WTC11 (cell line): ENCODE results near the gene GNG8. TPM values are rescaled to one million over a fixed set of nuclear protein-coding genes. Genes with fewer than 3 reads are reported as not detected.

ENCODE experiments used
- ATAC-seq: fragments of 200-7000 bp; cut with Tn5 transposase; 2 replicates; pipeline ENCODE4 v1.10.0; 2021; ENCODE audit warnings: mild to moderate bottlenecking, moderate library complexity
- CTCF ChIA-PET: fragments of 300-600 bp; sonication (Branson Sonifier 250); formaldehyde crosslinking; loops from one replicate; lab custom pipeline; 2021; ENCODE audit warnings: antibody characterized with exemption; lab: Charles Lee
- POLR2A ChIA-PET: fragments of 350-600 bp; sonication (Branson Sonifier 250); formaldehyde crosslinking; loops from one replicate; lab custom pipeline; 2021; ENCODE audit warnings: antibody characterized with exemption; lab: Charles Lee
- DNase-seq: peaks from one replicate; pipeline ENCODE4 v3.0.0; 2021; ENCODE audit warnings: low spot score
- H3K27ac Mint-ChIP-seq: 2 replicates; pipeline ENCODE4 v1.8.0; 2021; ENCODE audit warnings: mixed read lengths
- H3K27me3 Mint-ChIP-seq: 2 replicates; pipeline ENCODE4 v1.8.0; 2021; ENCODE audit warnings: low read depth, mild to moderate bottlenecking, moderate library complexity, mixed read lengths
- H3K36me3 Mint-ChIP-seq: 2 replicates; pipeline ENCODE4 v1.8.0; 2021; ENCODE audit warnings: mixed read lengths
- H3K4me1 Mint-ChIP-seq: 2 replicates; pipeline ENCODE4 v1.8.0; 2022; ENCODE audit warnings: mixed read lengths
- H3K4me3 Mint-ChIP-seq: 2 replicates; pipeline ENCODE4 v1.8.0; 2021; ENCODE audit warnings: mild to moderate bottlenecking, moderate library complexity, mixed read lengths
- H3K9me3 Mint-ChIP-seq: 2 replicates; pipeline ENCODE4 v1.8.0; 2021; ENCODE audit warnings: mixed read lengths
- E2F5 ChIP-seq: sonication (generic); formaldehyde crosslinking; IDR thresholded peaks from 2 replicates; pipeline ENCODE4 v1.8.1; 2022; ENCODE audit warnings: mild to moderate bottlenecking, moderate library complexity, missing genetic modification reagents
- ERG ChIP-seq: fragments of 250-450 bp; sonication (Bioruptor Pico); IDR thresholded peaks from 2 replicates; pipeline ENCODE4 v1.8.0; 2021; ENCODE audit warnings: mild to moderate bottlenecking
- JUN ChIP-seq: sonication (generic); formaldehyde crosslinking; IDR thresholded peaks from 2 replicates; pipeline ENCODE4 v1.8.0; 2023; ENCODE audit warnings: mild to moderate bottlenecking, missing genetic modification reagents
- KAT7 ChIP-seq: sonication (generic); formaldehyde crosslinking; IDR thresholded peaks from 2 replicates; pipeline ENCODE4 v1.8.1; 2023; ENCODE audit warnings: missing genetic modification reagents, mild to moderate bottlenecking, borderline replicate concordance
- MYBL2 ChIP-seq: sonication (generic); formaldehyde crosslinking; IDR thresholded peaks from 2 replicates; pipeline ENCODE4 v1.8.1; 2023; ENCODE audit warnings: mild to moderate bottlenecking, moderate library complexity, missing genetic modification reagents
- RELA ChIP-seq: sonication (generic); formaldehyde crosslinking; IDR thresholded peaks from 2 replicates; pipeline ENCODE4 v1.8.1; 2022; ENCODE audit warnings: missing genetic modification reagents, mild to moderate bottlenecking, borderline replicate concordance
- SP1 ChIP-seq: sonication (generic); formaldehyde crosslinking; conservative IDR thresholded peaks from 2 replicates; pipeline ENCODE4 v1.8.1; 2022; ENCODE audit warnings: missing genetic modification reagents
- TEAD4 ChIP-seq: sonication (generic); formaldehyde crosslinking; IDR thresholded peaks from 2 replicates; pipeline ENCODE4 v1.8.0; 2022; ENCODE audit warnings: mild to moderate bottlenecking, missing genetic modification reagents
- USF1 ChIP-seq: sonication (generic); formaldehyde crosslinking; IDR thresholded peaks from 2 replicates; pipeline ENCODE4 v1.8.0; 2022; ENCODE audit warnings: mild to moderate bottlenecking, missing genetic modification reagents
- ZNF263 ChIP-seq: sonication (generic); formaldehyde crosslinking; IDR thresholded peaks from 2 replicates; pipeline ENCODE4 v1.8.1; 2022; ENCODE audit warnings: low read depth, mild to moderate bottlenecking, moderate library complexity, missing genetic modification reagents
- ZNF281 ChIP-seq: sonication (generic); formaldehyde crosslinking; IDR thresholded peaks from 2 replicates; pipeline ENCODE4 v1.8.0; 2023; ENCODE audit warnings: mild to moderate bottlenecking, missing genetic modification reagents
- ZNF396 ChIP-seq: fragments of 250-450 bp; sonication (Bioruptor Pico); IDR thresholded peaks from 2 replicates; pipeline ENCODE4 v1.8.0; 2021; ENCODE audit warnings: mild to moderate bottlenecking, moderate library complexity, borderline replicate concordance
- ZNF423 ChIP-seq: fragments of 250-450 bp; sonication (Bioruptor Pico); IDR thresholded peaks from 2 replicates; pipeline ENCODE4 v2.1.2; 2022; ENCODE audit warnings: mild to moderate bottlenecking, moderate library complexity
- ZNF671 ChIP-seq: fragments of 250-450 bp; sonication (Bioruptor Pico); IDR thresholded peaks from 2 replicates; pipeline ENCODE4 v1.8.0; 2021; ENCODE audit warnings: mild to moderate bottlenecking
- total RNA-seq: library from RNA; stranded (reverse); gene quantifications from 3 replicates; pipeline ENCODE4 v1.2.3, GENCODE V29; 2021
- TF ChIP-seq, protein P1 (sequence below): sonication (generic); formaldehyde crosslinking; IDR thresholded peaks from 2 replicates; pipeline ENCODE4 v1.8.0; 2022; ENCODE audit warnings: missing genetic modification reagents

Gene GNG8
- total RNA-seq, 1 experiment from 2014 or later, result not detected

DNA sequence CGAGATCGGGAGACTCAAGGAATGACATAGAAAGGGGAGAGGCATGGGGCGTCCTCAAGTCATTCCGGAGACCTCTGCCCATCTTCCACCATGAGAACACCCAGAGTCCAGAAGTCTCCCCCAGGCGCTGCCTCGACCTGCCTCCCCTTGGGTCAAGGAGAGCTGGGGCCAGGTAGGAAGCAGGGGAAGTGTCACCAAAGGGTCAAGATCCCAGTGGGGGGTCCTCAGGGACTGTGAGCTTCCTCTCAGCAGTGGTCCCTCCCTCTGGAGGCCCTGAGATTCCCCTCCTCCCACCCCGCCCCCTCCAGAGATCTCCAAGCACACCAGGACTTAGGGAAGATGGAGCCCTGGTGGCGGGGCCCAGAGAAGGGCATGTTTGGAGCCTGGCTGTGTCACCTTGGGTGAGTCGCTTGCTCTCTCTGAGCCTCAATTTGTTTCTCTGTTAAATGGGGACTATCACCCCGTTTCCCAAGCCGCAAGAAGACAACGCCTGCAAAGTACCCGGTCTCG, 24.1 kb upstream of the GNG8 start:
- Mint-ChIP-seq H3K36me3 (no peaks in the 10 kb centered on the region), H3K27me3 (peaks cover 51% of the 10 kb centered on the region), H3K4me1 (peaks cover 20% of the 10 kb centered on the region), H3K27ac (no peak overlapping the region), H3K9me3 (no peaks in the 10 kb centered on the region; the same call in 1 of the 2 replicates), H3K4me3 (peak overlapping the region; percentile 76)
- ATAC-seq (no peak), DNase-seq (peak; percentile 38)
- TF ChIP-seq MYBL2 (CRISPR knock-in tag) (0 out of 2 replicates have a peak, but pooled peaks have one; percentile 5), JUN (no peak)
- ChIA-PET POLR2A (interaction anchor here (0.9 to 1.5 kb wide), 2 partner anchors 43 to 128 kb away, joined by 3 to 4 read pairs; partner anchors contain the start of gene SLC1A5), CTCF (interaction anchor here (0.6 to 11.0 kb wide), 10 partner anchors 10 to 130 kb away, joined by 3 to 484 read pairs (median 4); no protein-coding TSS in a partner anchor)

DNA sequence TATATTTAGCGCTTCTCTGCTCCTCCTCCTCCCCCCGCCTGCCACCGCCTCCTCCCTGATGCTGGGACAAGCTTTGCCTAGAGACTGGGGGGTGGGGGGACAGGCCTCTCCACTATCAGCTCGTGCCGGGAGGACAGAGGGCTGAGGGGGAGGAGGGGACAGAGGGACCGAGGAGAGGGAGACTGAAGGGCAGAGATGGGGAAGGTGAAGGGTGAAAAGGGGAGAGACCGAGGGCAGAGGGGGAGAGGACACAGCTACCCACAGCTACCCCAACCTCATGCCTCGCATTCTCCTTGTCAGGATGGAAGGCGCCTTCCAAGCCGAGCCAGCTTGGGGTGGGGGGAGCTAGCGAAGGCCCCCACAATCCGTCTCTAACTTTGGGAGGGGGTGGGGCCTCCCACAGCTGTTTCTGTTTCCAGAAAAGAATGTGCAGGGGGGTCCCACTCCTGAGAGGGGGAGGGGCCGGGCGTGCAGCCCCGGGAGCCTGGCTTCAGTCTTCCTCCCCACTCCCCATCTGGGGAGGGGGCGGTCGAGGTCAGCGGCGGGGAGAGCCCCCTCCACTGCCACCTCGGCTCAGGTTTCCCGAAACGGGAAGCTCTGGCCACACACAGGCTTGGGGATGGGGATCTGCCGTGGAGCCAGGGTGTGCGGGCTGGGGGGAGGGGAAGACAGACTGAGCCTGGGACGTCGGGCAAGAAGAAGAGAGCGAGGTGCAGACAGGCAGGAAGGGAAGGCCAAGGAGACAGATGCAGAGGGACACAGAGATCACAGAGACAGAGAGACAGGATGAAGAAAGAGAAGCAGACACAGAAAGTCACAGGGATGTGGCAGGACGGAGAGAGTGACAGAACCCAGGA, 23.4 kb upstream of the GNG8 start:
- H3K36me3 Mint-ChIP-seq, result no peaks in the 10 kb centered on the region
- ATAC-seq (no peak), DNase-seq (peak; percentile 63)
- H3K4me1 Mint-ChIP-seq, result peaks cover 26% of the 10 kb centered on the region
- H3K27ac Mint-ChIP-seq, result peak overlapping the region; percentile 16; the same call in 1 of the 2 replicates
- H3K9me3 Mint-ChIP-seq, result no peaks in the 10 kb centered on the region; the same call in 1 of the 2 replicates
- TF ChIP-seq, protein P1, sequence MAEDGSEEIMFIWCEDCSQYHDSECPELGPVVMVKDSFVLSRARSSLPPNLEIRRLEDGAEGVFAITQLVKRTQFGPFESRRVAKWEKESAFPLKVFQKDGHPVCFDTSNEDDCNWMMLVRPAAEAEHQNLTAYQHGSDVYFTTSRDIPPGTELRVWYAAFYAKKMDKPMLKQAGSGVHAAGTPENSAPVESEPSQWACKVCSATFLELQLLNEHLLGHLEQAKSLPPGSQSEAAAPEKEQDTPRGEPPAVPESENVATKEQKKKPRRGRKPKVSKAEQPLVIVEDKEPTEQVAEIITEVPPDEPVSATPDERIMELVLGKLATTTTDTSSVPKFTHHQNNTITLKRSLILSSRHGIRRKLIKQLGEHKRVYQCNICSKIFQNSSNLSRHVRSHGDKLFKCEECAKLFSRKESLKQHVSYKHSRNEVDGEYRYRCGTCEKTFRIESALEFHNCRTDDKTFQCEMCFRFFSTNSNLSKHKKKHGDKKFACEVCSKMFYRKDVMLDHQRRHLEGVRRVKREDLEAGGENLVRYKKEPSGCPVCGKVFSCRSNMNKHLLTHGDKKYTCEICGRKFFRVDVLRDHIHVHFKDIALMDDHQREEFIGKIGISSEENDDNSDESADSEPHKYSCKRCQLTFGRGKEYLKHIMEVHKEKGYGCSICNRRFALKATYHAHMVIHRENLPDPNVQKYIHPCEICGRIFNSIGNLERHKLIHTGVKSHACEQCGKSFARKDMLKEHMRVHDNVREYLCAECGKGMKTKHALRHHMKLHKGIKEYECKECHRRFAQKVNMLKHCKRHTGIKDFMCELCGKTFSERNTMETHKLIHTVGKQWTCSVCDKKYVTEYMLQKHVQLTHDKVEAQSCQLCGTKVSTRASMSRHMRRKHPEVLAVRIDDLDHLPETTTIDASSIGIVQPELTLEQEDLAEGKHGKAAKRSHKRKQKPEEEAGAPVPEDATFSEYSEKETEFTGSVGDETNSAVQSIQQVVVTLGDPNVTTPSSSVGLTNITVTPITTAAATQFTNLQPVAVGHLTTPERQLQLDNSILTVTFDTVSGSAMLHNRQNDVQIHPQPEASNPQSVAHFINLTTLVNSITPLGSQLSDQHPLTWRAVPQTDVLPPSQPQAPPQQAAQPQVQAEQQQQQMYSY, result no peak
- TF ChIP-seq ZNF263, result peak; percentile 31; the same call in 1 of the 2 replicates
- TF ChIP-seq SP1 (CRISPR knock-in tag), result 0 out of 2 replicates have a peak, but pooled peaks have one; percentile 18
- peak; percentile 35; the same call in 1 of the 2 replicates for TF ChIP-seq ZNF281 (CRISPR knock-in tag)
- TF ChIP-seq RELA (CRISPR knock-in tag), result no peak
- TF ChIP-seq TEAD4, result no peak
- TF ChIP-seq ZNF423, result no peak
- TF ChIP-seq KAT7 (CRISPR knock-in tag), result no peak
- TF ChIP-seq, all 79 proteins: peak for 3
- CTCF ChIA-PET, result interaction anchor here (0.6 to 11.0 kb wide), 12 partner anchors 9 to 288 kb away, joined by 3 to 484 read pairs (median 4); partner anchors contain the start of gene CALM3
- peaks cover 51% of the 10 kb centered on the region for H3K27me3 Mint-ChIP-seq
- POLR2A ChIA-PET, result interaction anchor here (0.9 to 1.5 kb wide), 3 partner anchors 42 to 129 kb away, joined by 3 to 4 read pairs (median 3); partner anchors contain the start of gene SLC1A5
- H3K4me3 Mint-ChIP-seq, result peak overlapping the region; percentile 76

GRCh38 chr19:46656541-46656940, 20.5 kb upstream of the GNG8 start:
- no peaks in the 10 kb centered on the region; the same call in 1 of the 2 replicates for H3K9me3 Mint-ChIP-seq
- POLR2A ChIA-PET, result no interaction called here
- no peak for DNase-seq
- no peak overlapping the region for H3K4me3 Mint-ChIP-seq
- peaks cover 26% of the 10 kb centered on the region for H3K4me1 Mint-ChIP-seq
- H3K27me3 Mint-ChIP-seq, result peaks cover 56% of the 10 kb centered on the region
- TF ChIP-seq ERG (CRISPR knock-in tag), result no peak
- TF ChIP-seq ZNF671 (CRISPR knock-in tag), result no peak
- no peak for TF ChIP-seq ZNF396 (CRISPR knock-in tag)
- TF ChIP-seq E2F5 (CRISPR knock-in tag), result no peak
- no peak for TF ChIP-seq USF1 (CRISPR knock-in tag)
- TF ChIP-seq, all 79 proteins: peak for 0
- Mint-ChIP-seq H3K36me3 (no peaks in the 10 kb centered on the region), H3K27ac (no peak overlapping the region)
- no peak for ATAC-seq
- CTCF ChIA-PET, result interaction anchor here (1.2 kb wide), 1 partner anchor 85 kb away, joined by 4 read pairs; no protein-coding TSS in a partner anchor
